HG03175 (cell line): Measurements from ENCODE around the gene CDADC1.

ENCODE experiments used
- ATAC-seq: cut with Tn5 transposase; IDR thresholded peaks from one replicate; pipeline ENCODE4 v1.9.1; 2021; ENCODE audit warnings: mild to moderate bottlenecking, moderate library complexity; ENCODE audit not compliant: unreplicated experiment

CDADC1 gene

DNA sequence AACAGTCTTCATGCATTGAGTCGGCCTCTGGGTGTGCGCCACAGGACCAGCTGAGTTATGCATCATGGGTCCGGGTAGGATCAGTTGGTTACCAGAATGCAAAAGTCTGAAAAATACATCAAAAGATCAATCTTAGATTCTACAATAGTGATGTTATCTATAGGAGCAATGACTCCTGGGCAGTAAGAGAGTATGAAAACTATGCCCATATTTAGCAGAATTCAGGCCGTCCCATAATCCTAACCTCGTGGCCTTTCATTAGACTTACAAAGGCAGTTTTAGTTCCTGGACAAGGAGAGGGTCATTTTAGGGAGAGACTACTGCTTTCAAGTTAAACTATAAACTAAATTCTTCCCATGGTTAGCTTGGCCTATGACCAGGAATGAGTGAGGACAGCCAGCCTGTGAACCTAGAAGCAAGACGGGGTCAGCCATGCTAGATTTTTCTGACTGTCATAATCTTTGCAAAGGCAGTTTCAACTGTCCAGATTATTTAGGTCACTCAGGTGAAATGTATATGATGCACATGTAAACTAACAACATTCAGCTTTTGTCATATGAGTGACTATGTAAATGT is 11.8 kb upstream of the CDADC1 start:
- no peak for ATAC-seq

DNA sequence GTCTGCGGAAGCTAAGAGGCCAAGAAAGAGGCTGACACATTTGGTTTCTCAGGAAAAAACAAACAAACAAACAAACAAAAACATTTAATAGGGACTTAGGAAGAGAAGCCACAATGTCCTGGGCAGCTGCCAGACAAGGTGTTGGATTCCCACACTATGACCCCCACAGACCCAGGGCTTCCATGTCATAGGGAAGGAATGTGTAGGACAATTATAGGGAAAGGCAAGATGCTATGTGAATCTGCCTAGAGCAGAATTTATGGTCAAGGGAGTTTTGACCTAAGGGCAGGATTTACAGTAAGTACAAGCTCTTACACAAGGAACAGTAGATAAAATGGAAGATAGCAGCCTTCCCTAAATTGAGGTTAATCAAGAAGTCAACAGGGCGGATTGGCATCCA is 9.1 kb upstream of the CDADC1 start:
- ATAC-seq = no peak

DNA sequence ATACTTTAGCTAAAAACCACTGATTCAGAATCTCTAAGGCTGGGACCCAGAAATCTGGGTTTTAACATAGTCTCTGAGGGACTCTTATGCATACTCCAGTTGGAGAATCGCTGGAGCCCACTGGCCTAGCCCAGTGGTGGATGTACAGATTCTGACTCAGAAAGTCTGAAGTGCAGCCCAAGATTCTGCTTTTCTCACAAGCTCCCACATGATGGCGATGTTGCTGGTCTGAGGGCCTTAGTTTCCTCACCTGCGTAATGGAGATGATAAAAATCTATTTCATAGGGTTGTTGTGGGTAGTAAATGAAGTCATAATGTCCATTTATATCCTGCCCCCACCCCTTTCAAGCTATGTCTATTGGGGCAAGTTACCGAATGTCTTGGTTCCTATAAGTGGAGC is 7.7 kb upstream of the CDADC1 start:
- ATAC-seq = no peak

DNA sequence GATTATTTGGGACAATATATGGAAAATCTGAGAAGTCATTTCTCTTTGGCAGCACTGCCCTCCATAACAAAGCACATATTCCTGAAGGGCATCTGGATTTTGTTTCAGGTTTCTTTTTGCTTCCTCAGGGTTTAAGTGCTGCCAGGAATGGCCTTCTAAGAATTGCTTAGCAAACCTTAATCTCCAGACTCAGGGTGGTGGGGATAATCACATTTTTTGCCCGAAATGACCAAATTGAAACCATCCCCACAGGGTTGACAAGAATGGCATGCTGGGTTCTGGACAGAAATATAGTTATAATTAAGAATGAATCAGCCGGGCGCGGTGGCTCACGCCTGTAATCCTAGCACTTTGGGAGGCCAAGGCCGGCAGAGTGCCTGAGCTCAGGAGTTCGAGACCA is 6.4 kb upstream of the CDADC1 start:
- ATAC-seq = no peak

DNA sequence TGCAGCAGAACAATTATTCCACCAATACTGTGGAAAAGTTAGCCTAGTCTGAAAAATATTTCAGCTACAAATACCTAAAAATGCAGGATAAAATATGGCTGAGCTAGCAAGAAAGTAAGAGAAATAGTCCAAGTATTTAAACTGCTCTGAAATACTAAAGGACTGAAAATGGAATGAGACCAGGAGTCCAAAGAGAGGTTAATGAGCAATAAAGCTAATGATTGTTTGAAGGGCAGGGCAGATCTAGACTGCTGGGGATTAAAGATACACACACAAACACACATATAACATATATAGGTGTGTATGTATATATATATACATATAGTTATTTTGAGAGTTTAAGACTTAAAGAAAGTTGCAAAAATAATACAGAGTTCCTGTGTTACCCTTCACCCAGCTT is 2.6 kb upstream of the CDADC1 start:
- ATAC-seq = no peak

DNA sequence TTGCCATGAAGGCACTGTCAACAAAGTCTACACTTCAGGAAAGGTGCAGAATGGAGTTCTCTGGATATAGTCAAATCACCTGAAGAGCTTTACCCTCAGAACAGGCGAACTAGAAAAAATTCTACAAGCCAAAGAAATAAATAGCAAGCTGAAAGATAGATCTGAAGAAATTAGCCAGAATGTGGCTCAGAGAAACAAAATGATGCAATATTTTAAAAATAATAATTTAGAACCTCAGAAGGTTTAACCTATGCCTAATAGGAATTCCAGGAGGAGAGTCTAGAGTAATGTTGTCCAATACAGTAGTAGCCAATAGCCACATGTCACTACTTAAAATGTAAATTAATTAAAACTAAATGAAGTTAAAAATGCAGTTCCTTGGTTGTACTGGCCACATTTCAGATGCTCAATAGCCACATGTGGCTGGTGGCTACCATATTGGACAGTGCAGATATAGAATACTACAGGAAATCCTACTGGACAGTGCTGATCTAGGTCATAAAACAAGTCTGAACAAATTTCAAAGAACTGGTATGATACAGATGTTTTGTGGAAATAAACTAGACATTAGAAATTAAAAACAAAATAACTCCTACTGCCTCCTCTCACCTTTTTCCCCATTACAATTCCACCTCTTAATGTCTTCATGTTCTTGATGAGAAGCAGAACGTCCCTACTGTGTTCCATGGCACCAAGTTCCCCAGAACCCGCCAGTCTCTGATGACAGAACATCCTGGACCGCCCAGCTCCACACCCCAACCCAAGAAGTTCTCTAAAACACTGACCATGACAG is 679 bp upstream of the CDADC1 start:
- peak; percentile 37 for ATAC-seq

DNA sequence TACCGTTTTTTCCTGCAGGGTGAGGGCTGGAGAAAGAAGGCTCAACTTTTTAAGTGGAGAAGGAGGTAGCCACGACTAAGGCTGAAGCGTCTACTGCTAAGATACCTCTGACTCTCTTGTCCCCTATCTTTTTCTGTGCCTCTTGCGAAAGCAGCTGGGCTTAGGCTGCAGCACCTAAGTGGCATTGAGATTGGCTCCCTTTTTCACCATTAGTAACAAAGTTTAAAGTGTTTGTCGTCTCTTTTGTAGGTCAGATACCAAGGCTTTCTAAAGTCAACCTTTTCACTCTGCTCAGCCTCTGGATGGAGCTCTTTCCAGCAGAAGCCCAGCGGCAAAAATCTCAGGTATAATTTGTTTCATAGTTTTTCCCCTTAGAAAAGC is 887 bp downstream of the CDADC1 start:
- no peak for ATAC-seq

DNA sequence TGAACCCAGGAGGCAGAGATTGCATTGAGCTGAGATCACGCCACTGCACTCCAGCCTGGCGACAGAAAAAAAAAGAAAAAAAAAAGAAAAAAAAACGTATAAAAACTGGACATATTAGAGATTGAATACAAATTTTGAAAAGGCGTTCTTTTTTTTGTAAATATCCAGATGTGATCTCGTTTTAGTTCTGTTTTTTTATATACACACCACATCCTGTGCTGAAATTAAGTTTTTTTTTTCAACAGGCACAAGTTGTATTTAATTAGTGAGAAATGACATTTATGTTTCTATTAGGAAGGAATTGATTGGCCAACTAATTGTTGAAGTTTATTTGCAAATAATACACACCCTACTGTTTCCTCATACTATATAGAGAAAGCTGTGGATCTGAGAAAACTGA is 3.6 kb downstream of the CDADC1 start:
- ATAC-seq = no peak

DNA sequence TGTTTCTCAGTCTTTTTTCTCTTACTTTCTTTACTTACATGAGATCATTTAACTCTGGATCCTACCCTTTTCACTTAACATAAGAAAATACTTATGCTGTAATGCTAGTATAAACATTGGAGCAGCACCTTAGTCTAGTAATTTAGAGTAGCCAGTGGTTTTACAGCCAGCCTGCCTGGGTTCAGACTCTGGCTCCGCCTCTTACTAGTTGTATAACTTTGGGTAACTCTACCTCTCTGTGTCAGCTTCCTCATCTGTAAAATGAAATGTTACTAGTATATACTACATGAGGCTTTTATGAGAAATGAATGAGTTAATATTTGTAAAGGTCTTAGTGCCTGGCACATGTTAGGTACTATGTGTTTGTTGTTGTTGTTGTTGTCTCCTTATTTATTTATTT is 5.6 kb downstream of the CDADC1 start:
- ATAC-seq = no peak

DNA sequence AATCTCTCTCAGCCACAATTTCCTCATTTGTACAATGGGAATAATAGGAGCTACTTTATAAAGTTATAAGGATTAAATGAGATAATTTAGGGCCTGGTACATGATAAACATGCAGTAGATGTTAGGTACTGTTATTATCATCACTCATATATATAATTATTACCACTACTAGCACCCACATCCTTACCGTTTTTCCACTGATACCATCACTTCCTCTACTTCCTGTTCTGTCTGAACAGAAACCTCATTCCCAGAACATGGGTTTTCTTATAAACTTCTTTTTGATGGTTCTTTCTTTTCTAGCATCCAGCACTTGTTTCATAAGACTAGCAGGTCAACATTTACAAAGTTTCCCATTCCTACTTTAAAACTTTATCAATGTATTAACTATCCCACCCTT is 6.3 kb downstream of the CDADC1 start:
- ATAC-seq = no peak

DNA sequence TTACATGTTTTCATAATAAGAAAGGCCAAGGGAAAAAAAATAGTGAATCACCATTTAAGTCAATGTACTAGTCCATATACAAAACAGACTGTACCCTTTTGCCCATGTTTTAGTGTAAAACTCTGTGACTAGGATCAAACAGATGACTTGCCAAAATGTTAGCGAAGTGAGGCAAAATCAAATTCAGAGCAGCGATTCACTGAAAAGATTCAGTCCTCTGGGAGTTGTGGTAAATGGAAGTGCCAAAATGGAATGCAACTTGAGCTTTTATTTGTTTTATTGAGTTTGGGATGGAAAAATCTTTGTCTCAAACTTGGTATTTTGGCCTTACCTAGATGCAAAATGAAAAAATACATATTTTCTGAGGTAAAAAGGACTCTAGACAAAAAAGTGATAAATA is 9.1 kb downstream of the CDADC1 start:
- no peak for ATAC-seq

DNA sequence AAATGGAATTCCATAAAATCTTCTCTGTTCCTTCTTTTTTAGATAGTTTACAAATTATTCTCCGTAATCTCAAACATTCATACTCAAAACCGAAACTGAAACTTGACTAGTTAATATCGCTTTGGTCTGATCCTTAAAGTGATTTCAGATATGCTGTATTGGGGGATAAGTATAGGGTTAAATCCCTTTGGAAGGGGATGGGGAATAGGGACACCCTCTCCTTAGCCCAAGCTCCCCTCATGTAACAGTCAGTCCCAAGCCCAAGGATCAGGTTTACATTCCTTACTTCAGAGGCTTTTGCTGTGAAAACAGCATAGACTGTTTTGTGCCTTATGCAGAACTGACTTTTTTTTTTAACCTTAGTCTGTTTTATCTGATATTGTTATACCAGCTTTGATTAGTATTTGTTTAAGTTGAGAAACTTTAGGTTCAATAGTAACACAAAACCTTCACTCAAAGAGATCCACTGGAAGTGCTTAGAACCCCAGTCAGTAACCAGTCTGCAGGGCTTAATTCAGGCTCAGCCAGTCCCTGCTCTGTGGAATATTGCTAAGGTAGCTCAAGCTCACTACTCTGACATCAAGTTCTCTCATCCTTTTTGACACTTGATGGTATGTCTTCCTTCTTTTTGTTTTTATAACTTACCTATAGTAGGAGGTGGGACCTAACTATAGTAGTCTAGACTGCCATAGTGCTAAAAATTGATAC is 10.5 kb downstream of the CDADC1 start:
- ATAC-seq = no peak

DNA sequence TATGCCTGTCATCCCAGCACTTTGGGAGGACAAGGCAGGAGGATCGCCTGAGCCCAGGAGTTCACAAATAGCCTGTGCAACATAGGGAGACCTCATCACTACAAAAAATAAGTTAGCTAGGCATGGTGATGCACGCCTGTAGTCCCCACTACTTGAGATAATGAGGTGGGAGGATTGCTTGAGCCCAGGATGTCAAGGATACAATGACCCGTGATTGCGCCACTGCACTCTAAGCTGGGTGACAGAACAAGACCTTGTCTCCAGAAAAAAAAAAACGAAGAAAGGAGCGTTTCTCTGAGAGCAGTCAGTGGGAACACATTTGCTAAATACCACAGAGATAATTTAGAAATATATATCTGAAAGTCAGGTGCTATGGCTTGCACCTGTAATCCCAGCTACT is 11.9 kb downstream of the CDADC1 start:
- ATAC-seq = no peak

DNA sequence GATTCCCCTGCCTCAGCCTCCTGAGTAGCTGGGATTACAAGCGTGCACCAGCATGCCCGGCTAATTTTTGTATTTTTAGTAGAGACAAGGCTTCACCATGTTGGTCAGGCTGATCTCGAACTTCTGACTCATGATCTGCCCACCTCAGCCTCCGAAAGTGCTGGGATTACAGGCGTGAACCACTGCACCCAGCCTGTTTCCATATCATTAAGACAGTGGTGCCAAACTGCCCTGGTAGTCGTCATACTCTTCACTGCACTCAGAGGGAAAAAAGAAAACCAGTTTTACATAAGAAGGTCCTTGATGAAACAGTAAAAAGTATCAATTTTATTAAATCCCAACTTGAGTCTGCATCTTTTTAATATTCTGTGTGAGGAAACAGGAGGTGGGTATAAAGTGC is 14.9 kb downstream of the CDADC1 start:
- no peak for ATAC-seq

DNA sequence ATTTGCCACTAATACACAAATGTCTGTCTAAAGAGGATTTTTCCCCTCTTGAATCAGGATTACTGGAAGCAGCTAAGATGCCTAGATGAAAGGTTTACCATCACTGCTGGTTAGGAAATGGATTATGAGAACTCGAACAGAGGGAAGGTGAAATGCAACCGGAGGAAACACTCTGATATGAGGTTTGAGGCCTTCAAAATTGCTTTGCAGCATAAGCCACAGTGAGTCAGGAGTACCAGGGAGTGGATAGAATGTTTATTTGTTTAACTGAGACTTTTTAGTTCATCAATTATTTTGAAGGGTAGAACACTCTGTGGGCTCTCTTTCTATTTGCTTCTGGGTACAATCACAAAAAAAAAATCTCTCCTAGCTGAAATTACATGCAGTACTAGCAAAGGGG is 18.1 kb downstream of the CDADC1 start:
- ATAC-seq = no peak

DNA sequence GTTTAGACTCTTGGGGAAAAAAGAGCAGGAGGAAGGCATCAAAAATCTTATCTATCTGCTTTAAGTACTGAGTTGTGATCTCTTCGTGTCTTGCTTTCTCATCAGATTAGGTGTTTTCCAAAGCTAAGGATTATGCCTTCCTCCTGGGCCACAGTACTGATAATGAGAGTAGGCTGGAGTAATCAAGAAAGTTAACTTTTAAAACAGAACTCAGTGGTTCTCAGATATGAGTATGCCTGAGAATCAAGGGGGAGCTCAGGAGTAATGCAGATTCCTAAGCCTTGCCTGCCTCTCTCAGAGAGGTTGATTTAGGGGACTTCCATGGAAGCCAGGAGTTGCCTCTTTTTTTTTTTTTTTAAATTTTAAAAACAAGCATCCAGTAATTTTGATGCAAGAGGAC is 23.5 kb downstream of the CDADC1 start:
- ATAC-seq = no peak

DNA sequence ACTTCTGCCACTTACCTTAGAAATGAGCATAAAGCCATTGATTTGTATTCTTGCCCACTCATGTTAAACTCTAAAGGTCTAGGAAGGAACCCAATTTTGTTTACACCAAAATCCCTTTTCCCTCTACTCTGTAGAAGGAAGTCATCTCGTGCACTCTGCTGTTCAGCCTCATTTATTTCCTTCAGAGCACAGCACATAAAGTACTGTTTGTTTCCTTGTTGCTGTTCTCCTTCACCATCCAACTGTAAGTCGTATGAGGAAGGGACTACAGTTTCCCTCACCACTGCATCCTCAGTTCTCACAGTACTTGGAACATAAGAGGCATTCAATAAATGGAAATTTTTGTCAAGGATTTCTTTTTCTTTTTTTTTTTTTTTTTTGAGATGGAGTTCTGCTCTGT is 24.6 kb downstream of the CDADC1 start:
- no peak for ATAC-seq

DNA sequence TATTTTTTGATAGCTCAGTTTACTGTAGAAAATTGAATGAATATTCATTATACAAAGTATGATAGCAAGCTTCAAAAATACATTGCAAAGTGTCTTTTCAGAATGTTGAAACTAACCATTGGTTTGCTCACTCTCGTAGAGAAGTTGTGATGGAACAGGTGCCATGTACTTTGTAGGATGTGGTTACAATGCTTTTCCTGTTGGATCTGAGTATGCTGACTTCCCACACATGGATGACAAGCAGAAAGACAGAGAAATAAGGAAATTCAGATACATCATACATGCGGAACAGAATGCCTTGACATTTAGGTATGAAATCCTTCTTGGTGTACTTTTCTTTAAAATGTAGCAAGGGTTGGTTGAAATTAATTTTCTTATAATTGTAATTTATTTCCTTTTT is 30.5 kb downstream of the CDADC1 start:
- no peak for ATAC-seq

DNA sequence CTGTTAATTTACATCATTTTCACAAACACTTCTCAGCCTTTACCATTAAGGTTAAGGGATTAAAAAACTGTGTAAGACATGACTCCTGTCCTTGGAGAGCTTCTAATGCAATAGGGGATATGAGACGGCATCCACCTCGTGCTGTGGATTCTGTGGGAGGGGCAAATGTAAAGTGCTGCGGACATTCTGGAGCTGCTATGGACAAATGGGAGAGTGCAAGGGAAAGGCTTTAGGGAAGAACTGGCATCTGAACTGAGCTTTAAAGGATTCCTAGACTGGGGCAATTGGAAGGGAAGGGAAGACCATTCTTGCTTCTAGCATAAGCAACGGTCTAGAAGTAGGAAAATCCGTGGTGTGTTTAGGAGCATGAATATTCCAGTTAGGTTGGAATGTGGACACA is 31.4 kb downstream of the CDADC1 start:
- ATAC-seq = no peak

DNA sequence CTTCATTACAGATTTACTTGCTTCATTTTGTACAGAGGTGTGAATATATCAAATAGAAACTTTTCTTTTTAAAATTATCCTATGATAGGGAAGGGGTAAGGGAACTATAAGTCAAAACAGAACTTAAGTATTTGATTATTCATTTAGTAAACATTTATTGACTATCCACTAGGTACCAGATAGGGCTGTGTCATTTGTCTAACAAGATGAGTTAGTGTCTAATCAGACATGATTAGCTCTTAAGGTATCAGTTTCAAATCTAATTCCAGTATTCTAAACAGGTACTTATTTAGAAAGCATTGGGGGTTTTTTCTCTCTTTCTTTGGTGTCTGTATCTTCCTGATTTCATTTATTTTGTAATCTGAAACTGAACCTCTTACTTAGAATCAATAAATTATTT is 32.2 kb downstream of the CDADC1 start:
- ATAC-seq = no peak

DNA sequence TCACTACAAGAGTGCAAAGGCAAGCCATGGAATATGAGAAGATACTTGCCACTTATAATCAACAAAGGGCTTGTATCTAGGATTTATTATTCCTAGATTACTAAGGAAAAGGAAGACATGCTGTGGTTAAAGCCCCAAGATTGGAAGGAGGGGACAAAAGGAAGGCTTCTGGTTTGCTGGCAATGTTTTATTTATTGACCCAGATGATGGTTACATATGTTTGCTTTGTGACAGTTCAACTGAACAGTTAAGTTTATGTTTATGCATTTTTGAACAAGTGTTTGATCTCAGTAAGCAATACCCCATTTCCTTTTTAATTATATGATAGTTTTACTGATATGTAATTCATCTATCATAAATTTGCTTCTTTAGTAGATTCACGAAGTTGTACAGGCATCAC is 40.3 kb downstream of the CDADC1 start:
- no peak for ATAC-seq

DNA sequence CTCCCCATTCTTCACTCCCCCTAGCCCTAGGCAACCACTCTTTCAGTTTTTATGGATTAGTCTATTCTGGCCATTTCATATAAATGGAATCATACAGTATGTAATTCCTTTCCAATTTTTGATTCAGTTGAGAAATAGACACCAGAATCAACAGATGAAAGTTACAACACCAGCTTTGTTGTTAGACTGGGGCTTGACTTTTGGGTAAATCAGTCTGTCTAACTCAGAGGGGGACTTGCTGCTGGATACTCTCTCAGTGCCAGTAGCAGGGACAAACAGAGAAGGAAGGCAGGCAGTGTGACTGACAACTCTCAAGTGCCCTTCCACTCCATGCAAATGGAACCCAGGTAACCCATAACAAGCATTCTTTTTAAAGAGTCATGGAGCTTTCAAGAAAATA is 40.7 kb downstream of the CDADC1 start:
- no peak for ATAC-seq
